ENCODE measurements around the gene RBBP7. TPM values are rescaled to one million over a fixed set of nuclear protein-coding genes. Genes with fewer than 3 reads are reported as not detected.

The RBBP7 gene
- total RNA-seq, 1 experiment from 2014 or later, result 197 TPM

DNA sequence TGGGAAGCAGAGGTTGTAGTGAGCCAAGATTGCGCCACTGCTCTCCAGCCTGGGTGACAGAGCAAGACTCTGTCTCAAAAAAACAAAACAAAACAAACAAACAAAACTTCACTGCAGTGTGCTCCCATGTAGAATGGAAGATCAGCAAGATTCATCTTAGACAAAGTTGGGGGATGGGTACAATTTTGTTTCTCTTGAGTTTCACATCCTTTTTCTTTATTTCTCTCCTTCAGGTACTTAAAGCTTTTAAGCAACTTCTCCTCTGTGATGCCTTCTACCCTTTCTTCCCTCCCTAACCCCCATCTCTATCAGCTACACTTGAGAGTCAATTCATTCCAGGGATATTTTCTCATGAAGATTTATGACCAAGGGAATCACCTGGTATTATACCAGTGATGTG, 15.5 kb upstream of the RBBP7 start:
- POLR2A ChIA-PET (ENCODE audit: unreplicated experiment), result no interaction called here
- Histone ChIP-seq H3K36me3 (ENCODE audit: low read depth) (no peaks in the 10 kb centered on the region), H2AFZ (no peak overlapping the region), H3K9me3 (ENCODE audit: insufficient read depth, low read depth) (no peaks in the 10 kb centered on the region), H3K4me3 (no peak overlapping the region), H4K20me1 (ENCODE audit: insufficient read depth) (no peaks in the 10 kb centered on the region), H3K4me2 (no peak overlapping the region), H3K4me1 (replicated peaks; ENCODE audit: insufficient read depth) (0 out of 2 replicates have a peak, but pooled peaks cover 4% of the 10 kb centered on the region), H3K9me2 (ENCODE audit: insufficient read depth) (no peaks in the 10 kb centered on the region), H3K27ac (no peak overlapping the region), H3F3A (ENCODE audit: insufficient read depth, low read depth) (peaks cover 6% of the 10 kb centered on the region; the same call in 1 of the 2 replicates), H3K79me2 (ENCODE audit: low read depth) (no peaks in the 10 kb centered on the region), H3K27me3 (ENCODE audit: insufficient read depth, low read depth) (no peaks in the 10 kb centered on the region)
- no TSS peak for BruUV-seq (replicated peaks)
- TF ChIP-seq CTCF (conservative IDR thresholded peaks at IDR 0.05), result no peak
- TF ChIP-seq EZH2 (IDR thresholded peaks at IDR 0.05; ENCODE audit: low read depth), result no peak
- CTCF ChIA-PET, result no interaction called here
- DNase-seq, result no peak
- intact Hi-C loops (cut with micrococcal nuclease; ENCODE audit: unreplicated experiment), result no loop called here

DNA sequence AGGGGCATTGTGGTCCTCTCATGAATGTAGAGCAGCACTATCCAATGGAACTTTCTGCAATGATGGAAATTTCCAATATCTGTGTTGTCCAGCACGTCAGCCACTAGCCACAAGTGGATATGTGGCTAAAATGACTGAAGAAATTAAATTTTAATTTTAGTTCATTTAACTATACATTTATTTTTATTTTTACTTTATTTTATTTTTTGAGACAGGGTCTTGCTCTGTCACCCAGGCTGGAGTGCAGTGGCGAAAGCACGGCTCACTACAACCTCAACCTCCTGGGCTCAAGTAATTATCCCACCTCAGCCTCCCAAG, 13.3 kb upstream of the RBBP7 start:
- ChIA-PET POLR2A (ENCODE audit: unreplicated experiment) (interaction anchor here (0.6 to 1.1 kb wide), 4 partner anchors 129 to 170 kb away, joined by 3 to 5 read pairs (median 4); partner anchors contain the start of gene SYAP1), CTCF (interaction anchor here (0.7 to 3.0 kb wide), 6 partner anchors 27 to 194 kb away, joined by 3 to 40 read pairs (median 4); no protein-coding TSS in a partner anchor)
- DNase-seq, result no peak
- Histone ChIP-seq H3F3A (ENCODE audit: insufficient read depth, low read depth) (peaks cover 6% of the 10 kb centered on the region; the same call in 1 of the 2 replicates), H3K4me1 (replicated peaks; ENCODE audit: insufficient read depth) (0 out of 2 replicates have a peak, but pooled peaks cover 4% of the 10 kb centered on the region), H3K4me3 (peak overlapping the region; percentile 70; the same call in 1 of the 2 replicates), H3K27me3 (ENCODE audit: insufficient read depth, low read depth) (no peaks in the 10 kb centered on the region), H3K27ac (no peak overlapping the region), H3K9me3 (ENCODE audit: insufficient read depth, low read depth) (no peaks in the 10 kb centered on the region), H3K4me2 (peak overlapping the region; percentile 95), H3K9me2 (ENCODE audit: insufficient read depth) (no peaks in the 10 kb centered on the region), H4K20me1 (ENCODE audit: insufficient read depth) (no peaks in the 10 kb centered on the region), H3K79me2 (ENCODE audit: low read depth) (no peaks in the 10 kb centered on the region), H2AFZ (peak overlapping the region; percentile 84; the same call in 1 of the 2 replicates), H3K36me3 (ENCODE audit: low read depth) (no peaks in the 10 kb centered on the region)
- no TSS peak for BruUV-seq (replicated peaks)
- intact Hi-C loops (cut with micrococcal nuclease; ENCODE audit: unreplicated experiment), result loop anchor here (1.0 to 5.0 kb wide), 3 partner anchors 13 to 163 kb away; partner anchors contain the start of genes RBBP7 and REPS2
- TF ChIP-seq EZH2 (IDR thresholded peaks at IDR 0.05; ENCODE audit: low read depth), result no peak
- TF ChIP-seq CTCF (conservative IDR thresholded peaks at IDR 0.05), result no peak

GRCh38 chrX:16882702-16883486, 12.7 kb upstream of the RBBP7 start:
- Histone ChIP-seq H3K27ac (peak overlapping the region; percentile 71), H3K9me2 (ENCODE audit: insufficient read depth) (no peaks in the 10 kb centered on the region), H3K4me3 (peak overlapping the region; percentile 70), H3F3A (ENCODE audit: insufficient read depth, low read depth) (peaks cover 6% of the 10 kb centered on the region; the same call in 1 of the 2 replicates), H3K79me2 (ENCODE audit: low read depth) (no peaks in the 10 kb centered on the region), H3K36me3 (ENCODE audit: low read depth) (no peaks in the 10 kb centered on the region), H3K27me3 (ENCODE audit: insufficient read depth, low read depth) (no peaks in the 10 kb centered on the region), H3K4me1 (replicated peaks; ENCODE audit: insufficient read depth) (0 out of 2 replicates have a peak, but pooled peaks cover 4% of the 10 kb centered on the region), H3K9me3 (ENCODE audit: insufficient read depth, low read depth) (no peaks in the 10 kb centered on the region), H4K20me1 (ENCODE audit: insufficient read depth) (no peaks in the 10 kb centered on the region), H2AFZ (peak overlapping the region; percentile 84), H3K4me2 (peak overlapping the region; percentile 95)
- intact Hi-C loops (cut with micrococcal nuclease; ENCODE audit: unreplicated experiment), result loop anchor here (1.0 to 5.0 kb wide), 3 partner anchors 13 to 163 kb away; partner anchors contain the start of genes RBBP7 and REPS2
- ChIA-PET CTCF (interaction anchor here (0.6 to 3.0 kb wide), 8 partner anchors 9 to 195 kb away, joined by 3 to 40 read pairs (median 4); no protein-coding TSS in a partner anchor), POLR2A (ENCODE audit: unreplicated experiment) (interaction anchor here (0.6 to 1.1 kb wide), 6 partner anchors 15 to 170 kb away, joined by 3 to 5 read pairs (median 4); partner anchors contain the start of gene SYAP1)
- peak; percentile 56 to 65 for DNase-seq
- no TSS peak for BruUV-seq (replicated peaks)
- TF ChIP-seq CTCF (conservative IDR thresholded peaks at IDR 0.05), result peak; percentile 83
- no peak for TF ChIP-seq EZH2 (IDR thresholded peaks at IDR 0.05; ENCODE audit: low read depth)
